ENCODE data around the gene PITX2. TPM values are rescaled to one million over a fixed set of nuclear protein-coding genes. Genes with fewer than 3 reads are reported as not detected.
A peak's percentile ranks its signal among the peaks of the same experiment; 100 is the strongest.

Gene PITX2
- total RNA-seq, 1 donor from 2014 or later: not detected

DNA sequence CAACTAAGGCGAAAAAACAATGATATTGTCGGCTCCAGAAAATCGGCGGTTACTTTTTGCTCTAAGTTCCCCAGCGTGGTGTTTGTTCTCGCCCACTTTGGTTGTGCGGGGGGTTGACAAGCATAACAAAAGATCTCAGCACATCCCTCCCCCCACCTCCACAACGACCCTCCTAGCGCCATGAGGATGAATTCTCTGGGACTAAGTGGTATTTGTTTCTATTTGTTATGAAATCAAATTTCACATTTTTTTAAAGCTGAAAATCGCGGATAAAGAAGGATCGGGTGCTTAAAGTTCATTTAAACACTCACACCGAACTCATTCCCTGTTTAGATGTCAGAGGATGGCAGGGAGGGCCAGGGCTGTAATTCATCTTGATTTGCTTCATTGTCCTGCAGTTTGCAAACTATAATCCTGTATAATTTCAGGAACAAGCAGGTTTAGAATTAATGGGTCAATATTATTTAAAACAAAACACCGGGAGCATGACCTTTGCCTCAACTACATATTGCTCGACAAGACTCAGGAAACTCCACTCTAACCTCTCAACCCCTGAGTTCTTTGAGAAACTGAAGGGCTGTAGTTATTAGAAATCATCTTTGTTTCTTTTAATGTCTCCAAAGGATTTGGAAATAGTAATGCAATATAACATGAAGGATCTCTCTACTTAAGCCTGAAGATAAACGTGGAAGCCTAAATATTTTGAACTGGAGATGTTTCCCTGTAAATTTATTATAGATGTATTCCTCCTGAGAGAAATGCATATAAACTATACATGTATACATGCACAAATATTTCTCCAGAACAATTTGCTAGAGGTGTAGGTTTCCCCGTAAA is 6.4 kb downstream of the PITX2 start:
- Histone ChIP-seq H3K4me3 (peak overlapping the region in 1 of 2 donors; percentile 3), H3K36me3 (no peaks in the 10 kb centered on the region), H3K27ac (no peak overlapping the region), H3K4me1 (peaks cover under 1 to 1% of the 10 kb centered on the region in 2 donors), H3K27me3 (peaks cover 60% of the 10 kb centered on the region), H3K9me3 (no peaks in the 10 kb centered on the region)
- TF ChIP-seq, protein P1, sequence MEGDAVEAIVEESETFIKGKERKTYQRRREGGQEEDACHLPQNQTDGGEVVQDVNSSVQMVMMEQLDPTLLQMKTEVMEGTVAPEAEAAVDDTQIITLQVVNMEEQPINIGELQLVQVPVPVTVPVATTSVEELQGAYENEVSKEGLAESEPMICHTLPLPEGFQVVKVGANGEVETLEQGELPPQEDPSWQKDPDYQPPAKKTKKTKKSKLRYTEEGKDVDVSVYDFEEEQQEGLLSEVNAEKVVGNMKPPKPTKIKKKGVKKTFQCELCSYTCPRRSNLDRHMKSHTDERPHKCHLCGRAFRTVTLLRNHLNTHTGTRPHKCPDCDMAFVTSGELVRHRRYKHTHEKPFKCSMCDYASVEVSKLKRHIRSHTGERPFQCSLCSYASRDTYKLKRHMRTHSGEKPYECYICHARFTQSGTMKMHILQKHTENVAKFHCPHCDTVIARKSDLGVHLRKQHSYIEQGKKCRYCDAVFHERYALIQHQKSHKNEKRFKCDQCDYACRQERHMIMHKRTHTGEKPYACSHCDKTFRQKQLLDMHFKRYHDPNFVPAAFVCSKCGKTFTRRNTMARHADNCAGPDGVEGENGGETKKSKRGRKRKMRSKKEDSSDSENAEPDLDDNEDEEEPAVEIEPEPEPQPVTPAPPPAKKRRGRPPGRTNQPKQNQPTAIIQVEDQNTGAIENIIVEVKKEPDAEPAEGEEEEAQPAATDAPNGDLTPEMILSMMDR (IDR thresholded peaks at IDR 0.05): no peak
- intact Hi-C loops (cut with DNase I): no loop called here
- no peak for DNase-seq (ENCODE audit: low spot score in 2 of 2)

DNA sequence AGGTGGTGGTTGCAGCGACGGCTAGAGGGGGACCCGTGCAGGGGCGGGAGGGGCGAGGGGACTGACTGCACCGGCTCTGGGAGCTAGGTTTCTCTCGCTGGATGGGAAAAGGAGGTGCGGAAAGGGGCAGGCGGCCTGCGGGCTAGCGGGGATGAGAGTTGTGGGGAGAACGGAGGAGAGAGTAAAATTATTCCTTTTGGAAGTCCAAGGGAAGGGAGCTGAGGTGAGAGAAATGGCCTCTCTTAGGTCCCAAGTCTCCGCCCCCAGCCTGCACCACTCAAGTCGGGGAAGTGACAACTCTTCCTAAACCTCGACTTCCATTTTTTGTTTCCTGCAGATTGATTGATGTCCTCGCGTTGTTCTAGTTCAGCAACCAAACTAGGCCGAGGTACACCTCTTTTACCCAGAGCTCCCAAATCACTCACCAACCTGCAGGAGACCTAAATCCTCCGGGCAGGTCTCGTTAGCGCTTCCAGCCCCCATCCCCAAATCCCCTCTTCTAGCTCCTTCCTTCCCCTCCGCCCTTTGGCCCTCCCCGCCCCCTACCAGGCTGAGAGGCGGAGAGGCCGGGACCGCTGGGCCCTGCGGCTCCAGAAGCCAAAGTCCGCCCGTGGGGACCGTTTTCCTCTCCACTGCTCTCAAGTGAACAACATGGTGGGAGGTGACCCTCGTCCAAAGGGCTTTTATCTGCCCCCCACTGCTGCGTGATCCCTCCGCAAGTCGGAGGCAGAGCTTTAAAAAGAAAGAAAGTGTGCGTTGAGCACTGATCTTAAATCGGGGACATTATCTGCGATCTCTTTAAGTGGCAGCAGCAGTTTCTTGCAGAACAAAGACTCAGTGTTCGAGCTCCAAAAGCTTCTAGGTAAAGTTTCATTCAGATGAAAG is 7.3 kb downstream of the PITX2 start:
- Histone ChIP-seq H3K4me1 (peaks cover 3% of the 10 kb centered on the region in 2 donors), H3K4me3 (no peak overlapping the region), H3K36me3 (no peaks in the 10 kb centered on the region), H3K9me3 (no peaks in the 10 kb centered on the region), H3K27ac (no peak overlapping the region), H3K27me3 (peaks cover 58% of the 10 kb centered on the region)
- DNase-seq (ENCODE audit: low spot score in 2 of 2): no peak
- TF ChIP-seq, protein P1 (IDR thresholded peaks at IDR 0.05): no peak
- intact Hi-C loops (cut with DNase I): no loop called here

DNA sequence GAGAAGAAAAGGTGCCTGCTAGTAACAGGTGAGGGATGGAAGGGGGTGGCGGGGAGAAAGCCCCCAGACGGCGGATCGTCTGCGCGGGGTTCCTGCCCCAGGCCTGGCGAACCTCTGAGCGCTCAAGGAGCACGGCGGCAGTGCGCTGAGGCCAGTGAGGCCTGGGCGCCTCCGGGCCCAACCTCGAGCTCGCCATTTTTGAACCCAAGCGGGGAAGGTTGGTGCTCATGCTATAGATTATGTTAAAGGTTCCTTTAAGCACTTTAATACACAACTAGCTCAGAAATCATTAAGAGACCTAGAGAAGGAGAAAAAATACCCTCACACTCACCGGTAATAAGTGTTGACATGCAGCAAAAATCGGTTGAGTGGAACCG is 7.9 kb downstream of the PITX2 start:
- no peaks in the 10 kb centered on the region for H3K9me3 ChIP-seq
- H3K36me3 ChIP-seq: no peaks in the 10 kb centered on the region
- DNase-seq (ENCODE audit: low spot score in 2 of 2): no peak
- intact Hi-C loops (cut with DNase I): no loop called here
- peaks cover 54% of the 10 kb centered on the region for H3K27me3 ChIP-seq
- H3K4me1 ChIP-seq: peaks cover 3% of the 10 kb centered on the region in 2 donors
- H3K4me3 ChIP-seq: no peak overlapping the region
- no peak overlapping the region for H3K27ac ChIP-seq
- TF ChIP-seq, protein P1 (IDR thresholded peaks at IDR 0.05): no peak

DNA sequence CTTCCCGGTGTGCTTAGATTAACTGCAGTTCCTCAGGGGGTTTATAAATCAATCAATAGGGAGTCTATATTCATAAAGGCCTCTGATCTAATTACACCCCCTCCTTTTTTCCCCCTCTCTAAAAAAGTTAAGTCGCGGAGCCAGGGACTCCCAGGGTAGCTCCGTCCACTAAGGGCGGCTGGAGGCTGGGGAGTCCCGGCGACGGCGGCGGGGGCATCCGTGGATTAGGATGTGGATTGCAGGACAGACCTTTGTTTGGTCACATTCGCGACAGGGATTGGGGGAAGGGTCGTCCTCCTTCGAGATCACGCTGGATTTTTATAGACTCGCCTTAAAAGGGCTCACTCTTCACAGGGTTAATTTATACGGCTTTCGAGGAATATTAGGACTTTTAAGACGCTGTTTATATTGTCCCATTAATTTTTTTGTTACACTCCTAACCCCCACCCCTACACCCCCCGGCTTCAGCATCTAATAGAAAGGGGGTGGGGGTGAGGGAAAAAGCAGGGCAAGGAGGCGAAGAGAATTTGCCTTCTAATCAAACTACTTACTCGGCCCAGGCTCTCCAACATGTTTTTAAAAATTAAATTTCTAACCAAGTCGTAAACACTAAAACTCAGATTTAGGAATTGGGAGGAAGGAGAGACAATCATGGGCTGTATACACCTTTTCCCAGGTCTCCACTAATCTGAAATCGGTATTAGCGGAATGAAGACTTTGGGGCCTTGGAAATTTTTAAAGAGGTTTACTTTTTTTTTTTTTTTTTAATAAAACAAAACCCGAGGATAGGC is 8.5 kb downstream of the PITX2 start:
- intact Hi-C loops (cut with DNase I): no loop called here

DNA sequence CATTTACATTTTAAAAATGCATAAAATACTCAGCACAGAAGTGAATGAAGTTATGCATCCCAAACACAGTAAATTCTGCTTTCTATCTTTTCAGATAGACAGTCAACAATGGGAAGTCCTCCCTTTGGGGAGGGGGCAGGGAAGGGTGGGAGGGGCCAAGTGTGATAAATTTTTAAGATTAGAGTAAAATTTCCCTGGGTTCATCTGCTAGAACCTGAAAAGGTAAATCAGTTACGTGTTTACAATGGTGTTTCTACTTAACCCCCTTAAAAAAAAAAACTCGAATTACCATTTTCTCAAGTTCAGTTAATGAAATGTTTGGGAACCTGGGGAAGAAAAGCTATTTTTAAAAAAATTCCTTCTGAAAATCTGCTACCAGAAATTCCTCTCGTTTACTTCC is 9.1 kb downstream of the PITX2 start:
- Histone ChIP-seq H3K27ac (no peak overlapping the region), H3K27me3 (peaks cover 44% of the 10 kb centered on the region), H3K36me3 (no peaks in the 10 kb centered on the region), H3K4me1 (peaks cover 3% of the 10 kb centered on the region in 2 donors), H3K4me3 (no peak overlapping the region), H3K9me3 (no peaks in the 10 kb centered on the region)
- no peak for DNase-seq (ENCODE audit: low spot score in 2 of 2)
- TF ChIP-seq, protein P1 (IDR thresholded peaks at IDR 0.05): no peak
- intact Hi-C loops (cut with DNase I): no loop called here

More for the DNA sequence above, 8.5 kb downstream of the PITX2 start:
- TF ChIP-seq, protein P1 (IDR thresholded peaks at IDR 0.05): no peak
- Histone ChIP-seq H3K27ac (no peak overlapping the region), H3K36me3 (no peaks in the 10 kb centered on the region), H3K4me3 (no peak overlapping the region), H3K9me3 (no peaks in the 10 kb centered on the region), H3K4me1 (peaks cover 3% of the 10 kb centered on the region in 2 donors), H3K27me3 (peaks cover 50% of the 10 kb centered on the region)
- no peak for DNase-seq (ENCODE audit: low spot score in 2 of 2)
